GM12873 (cell line): Measurements from ENCODE around the gene LHFPL5.

Source experiments
- CTCF ChIP-seq: IDR thresholded peaks from 2 replicates; pipeline ENCODE4 v1.5.1; 2012; ENCODE audit warnings: low read depth, mild to moderate bottlenecking, moderate library complexity, low read length, control low read depth; ENCODE audit not compliant: insufficient read depth; ENCODE audit errors: missing control alignments

Gene LHFPL5

GRCh38 chr6:35775031-35775430 is 30.1 kb upstream of the LHFPL5 start:
- TF ChIP-seq CTCF, result no peak

GRCh38 chr6:35776364-35777215 is 28.6 kb upstream of the LHFPL5 start, which contains the start of gene CLPSL2:
Gene CLPSL2, plus strand, starts transcription at chr6:35776598. Its CDS starts 21 bp downstream, at chr6:35776619.
- TF ChIP-seq CTCF, result no peak

DNA sequence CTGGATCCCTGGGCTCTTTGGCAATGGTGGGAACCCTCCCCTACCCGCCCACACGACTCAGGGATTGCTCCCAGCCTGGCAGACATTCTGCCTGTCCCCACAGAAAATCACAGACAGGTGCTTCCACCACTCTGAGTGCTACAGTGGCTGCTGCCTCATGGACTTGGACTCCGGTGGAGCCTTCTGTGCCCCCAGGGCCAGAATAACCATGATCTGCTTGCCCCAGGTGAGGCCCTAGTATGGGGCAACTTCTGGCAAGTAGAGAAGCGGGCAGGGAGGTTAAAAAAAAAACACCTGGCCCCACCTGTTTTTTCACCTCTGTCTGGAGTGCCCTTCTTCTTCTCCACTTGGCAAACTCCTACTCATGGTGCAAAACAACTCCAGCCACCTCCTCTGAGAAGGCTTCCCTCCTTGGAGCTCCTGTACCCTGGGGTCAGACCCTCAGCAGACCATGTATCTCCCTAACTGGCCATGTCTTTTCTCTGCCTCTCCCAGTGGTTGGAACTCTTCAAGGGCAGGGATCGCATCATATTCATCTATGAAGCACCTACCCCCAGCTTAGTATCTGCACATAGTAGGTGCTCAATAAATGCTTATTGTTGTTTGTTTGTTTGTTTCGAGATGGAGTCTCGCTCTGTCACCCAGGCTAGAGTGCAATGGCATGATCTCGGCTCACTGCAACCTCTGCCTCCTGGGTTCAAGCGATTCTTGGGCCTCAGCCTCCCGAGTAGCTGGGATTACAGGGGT is 27.6 kb upstream of the LHFPL5 start:
- TF ChIP-seq CTCF, result no peak

DNA sequence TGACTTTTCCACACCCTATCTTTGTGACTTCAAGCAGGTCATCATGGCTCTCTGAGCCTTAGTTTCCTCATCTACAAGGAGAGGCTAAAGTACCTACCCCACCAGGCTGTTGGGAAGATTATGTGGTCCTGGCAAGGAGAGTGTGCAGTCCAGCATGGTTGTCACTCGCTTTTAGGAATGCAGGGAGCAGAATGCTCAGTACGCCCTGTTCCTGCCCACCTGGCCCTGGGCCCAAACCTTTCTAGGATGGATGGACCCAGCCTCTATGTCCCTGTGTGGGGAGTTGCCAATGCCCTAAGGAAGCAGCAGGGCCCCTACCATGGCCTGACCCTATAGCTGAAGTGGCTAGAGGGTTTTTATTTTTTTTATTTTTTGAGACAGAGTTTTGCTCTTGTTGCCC is 26.7 kb upstream of the LHFPL5 start:
- TF ChIP-seq CTCF, result no peak

- TF ChIP-seq CTCF, result no peak
These were observed 24.4 kb upstream of the LHFPL5 start, which contains the start of gene CLPSL1 for GRCh38 chr6:35780719-35781118. Gene CLPSL1, plus strand, starts transcription at chr6:35781019. Its CDS starts 92 bp downstream, at chr6:35781111.

GRCh38 chr6:35781290-35781689 is 23.9 kb upstream of the LHFPL5 start:
- no peak for TF ChIP-seq CTCF

- no peak for TF ChIP-seq CTCF
These were observed 22.7 kb upstream of the LHFPL5 start for GRCh38 chr6:35782424-35782823.
